DND-41 (cell line): ENCODE data around the gene FER1L5.

ENCODE experiments used
- CTCF ChIP-seq: IDR thresholded peaks from 2 replicates; pipeline ENCODE4 v1.5.1; 2012; ENCODE audit warnings: borderline replicate concordance, low read length, moderate library complexity, mild to moderate bottlenecking; ENCODE audit not compliant: poor library complexity, severe bottlenecking; ENCODE audit errors: extremely low read depth
- EZH2 ChIP-seq: IDR thresholded peaks from 3 replicates; pipeline ENCODE4 v1.6.1; 2012; ENCODE audit warnings: borderline replicate concordance, low read depth, mild to moderate bottlenecking, moderate library complexity, low read length, inconsistent platforms; ENCODE audit not compliant: severe bottlenecking

GRCh38 chr2:96697476-96697875, 54.9 kb downstream of the FER1L5 start:
- no peak for TF ChIP-seq CTCF
- TF ChIP-seq EZH2, result no peak
